WTC11 (cell line): Measurements from ENCODE around the gene INTS12. TPM values are rescaled to one million over a fixed set of nuclear protein-coding genes. Genes with fewer than 3 reads are reported as not detected.
A peak's percentile ranks its signal among the peaks of the same experiment; 100 is the strongest.

Source experiments
- ATAC-seq: fragments of 200-7000 bp; cut with Tn5 transposase; 2 replicates; pipeline ENCODE4 v1.10.0; 2021; ENCODE audit warnings: mild to moderate bottlenecking, moderate library complexity
- CTCF ChIA-PET: fragments of 300-600 bp; sonication (Branson Sonifier 250); formaldehyde crosslinking; loops from one replicate; lab custom pipeline; 2021; ENCODE audit warnings: antibody characterized with exemption; lab: Charles Lee
- POLR2A ChIA-PET: fragments of 350-600 bp; sonication (Branson Sonifier 250); formaldehyde crosslinking; loops from one replicate; lab custom pipeline; 2021; ENCODE audit warnings: antibody characterized with exemption; lab: Charles Lee
- DNase-seq: peaks from one replicate; pipeline ENCODE4 v3.0.0; 2021; ENCODE audit warnings: low spot score
- H3K27ac Mint-ChIP-seq: 2 replicates; pipeline ENCODE4 v1.8.0; 2021; ENCODE audit warnings: mixed read lengths
- H3K27me3 Mint-ChIP-seq: 2 replicates; pipeline ENCODE4 v1.8.0; 2021; ENCODE audit warnings: low read depth, mild to moderate bottlenecking, moderate library complexity, mixed read lengths
- H3K36me3 Mint-ChIP-seq: 2 replicates; pipeline ENCODE4 v1.8.0; 2021; ENCODE audit warnings: mixed read lengths
- H3K4me1 Mint-ChIP-seq: 2 replicates; pipeline ENCODE4 v1.8.0; 2022; ENCODE audit warnings: mixed read lengths
- H3K4me3 Mint-ChIP-seq: 2 replicates; pipeline ENCODE4 v1.8.0; 2021; ENCODE audit warnings: mild to moderate bottlenecking, moderate library complexity, mixed read lengths
- H3K9me3 Mint-ChIP-seq: 2 replicates; pipeline ENCODE4 v1.8.0; 2021; ENCODE audit warnings: mixed read lengths
- AR ChIP-seq: fragments of 250-450 bp; sonication (Bioruptor Pico); IDR thresholded peaks from 2 replicates; pipeline ENCODE4 v1.9.0; 2021; ENCODE audit warnings: mild to moderate bottlenecking
- CREM ChIP-seq: sonication (generic); formaldehyde crosslinking; IDR thresholded peaks from 2 replicates; pipeline ENCODE4 v1.8.1; 2022; ENCODE audit warnings: mild to moderate bottlenecking, missing genetic modification reagents, moderate library complexity
- CTCF ChIP-seq: fragments of 200-600 bp; IDR thresholded peaks from 2 replicates; pipeline ENCODE4 v1.8.0; 2022; ENCODE audit warnings: antibody characterized with exemption
- E2F1 ChIP-seq: sonication (generic); formaldehyde crosslinking; IDR thresholded peaks from 2 replicates; pipeline ENCODE4 v1.8.0; 2022; ENCODE audit warnings: mild to moderate bottlenecking, missing genetic modification reagents
- HMGA2 ChIP-seq: fragments of 250-450 bp; sonication (Bioruptor Pico); IDR thresholded peaks from 2 replicates; pipeline ENCODE4 v1.4.0; 2021; ENCODE audit warnings: mild to moderate bottlenecking, moderate library complexity
- JUN ChIP-seq: sonication (generic); formaldehyde crosslinking; IDR thresholded peaks from 2 replicates; pipeline ENCODE4 v1.8.0; 2023; ENCODE audit warnings: mild to moderate bottlenecking, missing genetic modification reagents
- MLX ChIP-seq: sonication (generic); formaldehyde crosslinking; IDR thresholded peaks from 2 replicates; pipeline ENCODE4 v1.8.1; 2023; ENCODE audit warnings: mild to moderate bottlenecking, missing genetic modification reagents, moderate library complexity
- MYBL2 ChIP-seq: sonication (generic); formaldehyde crosslinking; IDR thresholded peaks from 2 replicates; pipeline ENCODE4 v1.8.1; 2023; ENCODE audit warnings: mild to moderate bottlenecking, moderate library complexity, missing genetic modification reagents
- NFATC4 ChIP-seq: fragments of 250-450 bp; sonication (Bioruptor Pico); IDR thresholded peaks from 2 replicates; pipeline ENCODE4 v1.9.0; 2021; ENCODE audit warnings: mild to moderate bottlenecking
- NR1H2 ChIP-seq: sonication (generic); formaldehyde crosslinking; IDR thresholded peaks from 2 replicates; pipeline ENCODE4 v1.9.0; 2021; ENCODE audit warnings: mild to moderate bottlenecking, moderate library complexity, missing genetic modification reagents
- NR3C1 ChIP-seq: sonication (generic); formaldehyde crosslinking; conservative IDR thresholded peaks from 2 replicates; pipeline ENCODE4 v1.8.1; 2023; ENCODE audit warnings: low read depth, mild to moderate bottlenecking, missing genetic modification reagents
- OVOL2 ChIP-seq: fragments of 250-450 bp; sonication (Bioruptor Pico); IDR thresholded peaks from 2 replicates; pipeline ENCODE4 v1.9.0; 2021; ENCODE audit warnings: mild to moderate bottlenecking, borderline replicate concordance
- PRDM15 ChIP-seq: sonication (generic); formaldehyde crosslinking; IDR thresholded peaks from 2 replicates; pipeline ENCODE4 v1.8.0; 2022; ENCODE audit warnings: missing genetic modification reagents
- SMAD3 ChIP-seq: sonication (generic); formaldehyde crosslinking; IDR thresholded peaks from 2 replicates; pipeline ENCODE4 v1.8.0; 2022; ENCODE audit warnings: missing genetic modification reagents, mild to moderate bottlenecking, borderline replicate concordance
- TEAD4 ChIP-seq: sonication (generic); formaldehyde crosslinking; IDR thresholded peaks from 2 replicates; pipeline ENCODE4 v1.8.0; 2022; ENCODE audit warnings: mild to moderate bottlenecking, missing genetic modification reagents
- ZNF219 ChIP-seq: sonication (generic); formaldehyde crosslinking; IDR thresholded peaks from 2 replicates; pipeline ENCODE4 v1.8.0; 2023; ENCODE audit warnings: missing genetic modification reagents, mild to moderate bottlenecking, borderline replicate concordance
- ZNF396 ChIP-seq: fragments of 250-450 bp; sonication (Bioruptor Pico); IDR thresholded peaks from 2 replicates; pipeline ENCODE4 v1.8.0; 2021; ENCODE audit warnings: mild to moderate bottlenecking, moderate library complexity, borderline replicate concordance
- ZNF532 ChIP-seq: fragments of 250-450 bp; sonication (Bioruptor Pico); IDR thresholded peaks from 2 replicates; pipeline ENCODE4 v1.9.0; 2021; ENCODE audit warnings: mild to moderate bottlenecking, borderline replicate concordance
- total RNA-seq: library from RNA; stranded (reverse); gene quantifications from 3 replicates; pipeline ENCODE4 v1.2.3, GENCODE V29; 2021

The INTS12 gene
- total RNA-seq, 1 experiment from 2014 or later, result 10.0 TPM

- POLR2A ChIA-PET, result interaction anchor here (0.7 kb wide), 1 partner anchor 585 kb away, joined by 5 read pairs; no protein-coding TSS in a partner anchor
- H3K4me3 Mint-ChIP-seq, result peak overlapping the region; percentile 97
Observed at GRCh38 chr4:105710012-105710600, 1.6 kb upstream of the INTS12 start.

GRCh38 chr4:105709081-105709450, 577 bp upstream of the INTS12 start:
- Mint-ChIP-seq H3K27ac (peak overlapping the region; percentile 98), H3K9me3 (no peaks in the 10 kb centered on the region), H3K4me3 (peak overlapping the region; percentile 97), H3K36me3 (no peaks in the 10 kb centered on the region), H3K4me1 (peaks cover 16% of the 10 kb centered on the region), H3K27me3 (no peaks in the 10 kb centered on the region)
- TF ChIP-seq CREM (no peak), JUN (CRISPR knock-in tag) (no peak), OVOL2 (no peak), NFATC4 (CRISPR knock-in tag) (no peak), HMGA2 (CRISPR knock-in tag) (no peak), MLX (CRISPR knock-in tag) (no peak), NR3C1 (no peak), NR1H2 (CRISPR knock-in tag) (no peak)
- ATAC-seq (peak; percentile 65), DNase-seq (no peak)
- ChIA-PET CTCF (no interaction called here), POLR2A (no interaction called here)

More at GRCh38 chr4:105710012-105710600, 1.6 kb upstream of the INTS12 start:
- Mint-ChIP-seq H3K9me3 (no peaks in the 10 kb centered on the region), H3K4me1 (peaks cover 16% of the 10 kb centered on the region), H3K27ac (no peak overlapping the region)
- CTCF ChIA-PET, result interaction anchor here (0.6 kb wide), 1 partner anchor 189 kb away, joined by 3 read pairs; no protein-coding TSS in a partner anchor
- DNase-seq (no peak), ATAC-seq (no peak)
- no peak for TF ChIP-seq CTCF
- TF ChIP-seq TEAD4 (CRISPR knock-in tag), result no peak
- no peak for TF ChIP-seq AR (CRISPR knock-in tag)
- TF ChIP-seq OVOL2, result no peak
- TF ChIP-seq, all 79 proteins: peak for 0
- Mint-ChIP-seq H3K27me3 (no peaks in the 10 kb centered on the region), H3K36me3 (no peaks in the 10 kb centered on the region)

GRCh38 chr4:105707782-105708180, 708 bp downstream of the INTS12 start:
- Mint-ChIP-seq H3K27me3 (no peaks in the 10 kb centered on the region), H3K4me1 (peaks cover 16% of the 10 kb centered on the region), H3K36me3 (no peaks in the 10 kb centered on the region), H3K9me3 (no peaks in the 10 kb centered on the region), H3K4me3 (peak overlapping the region; percentile 97), H3K27ac (peak overlapping the region; percentile 97)
- no peak for ATAC-seq
- no peak for DNase-seq
- CTCF ChIA-PET, result no interaction called here
- POLR2A ChIA-PET, result interaction anchor here (0.9 kb wide), 1 partner anchor 48 kb away, joined by 4 read pairs; no protein-coding TSS in a partner anchor
- no peak for TF ChIP-seq ZNF219 (CRISPR knock-in tag)
- no peak for TF ChIP-seq E2F1
- no peak for TF ChIP-seq PRDM15 (CRISPR knock-in tag)
- no peak for TF ChIP-seq ZNF532 (CRISPR knock-in tag)
- TF ChIP-seq ZNF396 (CRISPR knock-in tag), result no peak
- TF ChIP-seq MYBL2 (CRISPR knock-in tag), result no peak
- no peak for TF ChIP-seq CREM
- no peak for TF ChIP-seq SMAD3 (CRISPR knock-in tag)
